NCI-H146 treated with DMSO at 0.1 percent for 48 hours (cell line): ENCODE data around the gene GALNTL6.
A peak's percentile ranks its signal among the peaks of the same experiment; 100 is the strongest.

Experiments
- DNase-seq: peaks from one replicate; lab custom pipeline; 2025; ENCODE audit not compliant: unreplicated experiment; lab: John Stamatoyannopoulos, UW

The GALNTL6 gene

GRCh38 chr4:171880136-171880535 lies 66.9 kb downstream of the GALNTL6 start:
- DNase-seq: no peak

DNA sequence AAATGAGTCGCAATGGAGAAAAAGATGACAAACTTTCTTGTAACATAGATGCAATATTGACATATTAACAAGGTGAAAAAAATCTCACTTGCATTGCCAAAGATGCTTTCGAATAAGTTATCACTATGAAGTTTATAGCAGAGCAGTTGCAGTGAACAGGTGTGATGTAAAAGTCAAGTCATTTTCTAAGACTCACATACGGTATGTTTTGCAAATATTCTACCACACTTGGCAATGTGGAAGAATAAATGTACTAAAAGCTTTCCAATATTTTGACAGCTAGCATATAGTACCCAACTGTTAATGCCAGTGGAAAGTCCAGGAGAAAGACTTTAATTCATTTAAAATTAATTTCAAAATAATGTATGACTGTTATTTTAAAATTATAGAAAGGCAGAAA lies 76.5 kb downstream of the GALNTL6 start:
- DNase-seq: no peak

GRCh38 chr4:171891038-171891437 lies 77.8 kb downstream of the GALNTL6 start:
- no peak for DNase-seq

GRCh38 chr4:171896426-171896825 lies 83.2 kb downstream of the GALNTL6 start:
- no peak for DNase-seq

DNA sequence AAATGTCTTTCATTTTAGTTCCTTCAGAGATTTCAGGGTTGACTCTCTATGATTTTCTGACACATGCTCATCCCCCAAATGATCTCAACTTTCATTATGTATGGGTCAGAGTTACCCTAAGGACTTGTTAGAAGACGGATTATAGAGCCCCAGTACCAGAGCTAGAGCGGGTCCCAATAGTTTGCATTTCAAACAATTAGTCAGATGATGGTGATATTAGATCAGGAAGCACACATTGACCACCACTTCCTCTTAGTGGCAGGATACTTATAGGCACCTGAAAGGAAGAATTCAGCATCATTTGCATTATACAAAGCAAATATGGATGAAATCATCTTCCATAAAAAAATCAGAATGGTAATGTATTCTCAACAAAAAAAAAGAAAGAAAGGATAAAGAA lies 106.1 kb downstream of the GALNTL6 start:
- no peak for DNase-seq

GRCh38 chr4:171920901-171921300 lies 107.7 kb downstream of the GALNTL6 start:
- no peak for DNase-seq

DNA sequence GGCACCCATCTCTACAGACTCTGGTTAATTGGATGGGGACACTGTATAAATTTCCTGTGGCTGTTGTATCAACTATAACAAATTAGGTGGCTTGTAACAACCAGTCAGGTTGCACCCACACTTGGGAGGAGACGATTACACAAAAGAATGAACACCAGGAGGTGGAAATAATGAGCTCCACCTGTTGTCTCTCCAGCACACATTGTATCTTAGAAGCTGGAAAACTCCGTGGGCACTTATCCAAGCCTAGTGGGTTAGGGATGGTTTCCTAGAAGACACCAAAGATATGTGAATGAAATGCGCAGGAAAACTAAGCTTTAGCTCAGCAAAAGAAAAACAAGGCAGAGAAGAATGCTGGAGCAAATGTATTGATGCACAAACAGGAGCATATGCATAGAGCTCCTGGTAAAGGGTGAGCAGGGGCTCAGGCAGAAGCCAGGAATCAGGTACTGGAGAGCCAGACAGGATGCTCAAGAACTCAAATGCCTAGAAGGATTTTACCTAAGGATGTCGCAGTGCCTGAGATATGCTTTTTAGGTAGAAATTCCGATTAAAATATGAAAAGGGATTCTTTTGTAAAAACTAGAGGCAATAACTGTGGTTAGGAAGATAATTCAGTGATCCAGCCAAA lies 111.7 kb downstream of the GALNTL6 start:
- peak; percentile 76 for DNase-seq

DNA sequence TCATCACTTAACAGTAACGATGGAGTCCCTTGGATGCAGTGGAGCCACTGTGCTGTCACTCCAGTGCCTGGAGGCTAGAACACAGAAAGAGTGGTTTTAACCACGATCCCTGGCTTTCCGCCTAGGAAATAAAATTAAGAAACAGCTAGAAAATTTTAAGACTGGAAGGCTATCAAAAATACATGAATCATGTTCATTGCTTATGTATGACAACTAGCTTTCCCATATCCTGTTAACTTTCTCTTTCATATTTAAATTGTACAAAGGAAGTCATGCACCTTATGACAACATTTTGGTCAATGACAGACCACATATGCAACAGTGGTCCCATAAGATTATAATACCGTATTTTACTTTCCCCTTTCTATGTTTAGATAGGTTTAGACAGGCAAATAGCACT lies 115.1 kb downstream of the GALNTL6 start:
- DNase-seq: no peak

GRCh38 chr4:171929477-171929876 lies 116.3 kb downstream of the GALNTL6 start:
- no peak for DNase-seq

- no peak for DNase-seq
Measured at GRCh38 chr4:171929907-171930306, 116.7 kb downstream of the GALNTL6 start.

GRCh38 chr4:171932238-171932637 lies 119.0 kb downstream of the GALNTL6 start:
- DNase-seq: no peak

GRCh38 chr4:171940656-171941055 lies 127.5 kb downstream of the GALNTL6 start:
- DNase-seq: no peak

GRCh38 chr4:171947400-171947799 lies 134.2 kb downstream of the GALNTL6 start:
- DNase-seq: no peak

GRCh38 chr4:171948038-171948437 lies 134.8 kb downstream of the GALNTL6 start:
- DNase-seq: no peak

- DNase-seq: no peak
Measured at GRCh38 chr4:171954650-171955049, 141.4 kb downstream of the GALNTL6 start.

- DNase-seq: no peak
Measured at GRCh38 chr4:171956678-171957077, 143.5 kb downstream of the GALNTL6 start.

DNA sequence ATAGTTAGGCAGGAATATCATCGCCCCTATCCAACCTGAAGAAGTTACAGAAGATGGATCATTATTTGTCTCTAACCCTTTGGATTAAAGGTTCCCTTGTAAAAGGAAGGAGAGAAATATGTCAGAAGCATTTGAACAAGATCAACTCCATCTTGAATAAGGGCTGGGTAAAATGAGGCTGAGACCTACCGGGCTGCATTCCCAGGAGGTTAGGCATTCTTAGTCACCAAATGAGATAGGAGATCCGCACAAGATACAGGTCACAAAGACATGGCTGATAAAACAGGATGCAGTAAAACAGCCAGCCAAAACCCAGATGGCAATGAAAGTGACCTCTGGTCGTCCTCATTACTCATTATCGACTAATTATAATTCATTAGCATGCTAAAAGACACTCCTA lies 148.9 kb downstream of the GALNTL6 start:
- no peak for DNase-seq

DNA sequence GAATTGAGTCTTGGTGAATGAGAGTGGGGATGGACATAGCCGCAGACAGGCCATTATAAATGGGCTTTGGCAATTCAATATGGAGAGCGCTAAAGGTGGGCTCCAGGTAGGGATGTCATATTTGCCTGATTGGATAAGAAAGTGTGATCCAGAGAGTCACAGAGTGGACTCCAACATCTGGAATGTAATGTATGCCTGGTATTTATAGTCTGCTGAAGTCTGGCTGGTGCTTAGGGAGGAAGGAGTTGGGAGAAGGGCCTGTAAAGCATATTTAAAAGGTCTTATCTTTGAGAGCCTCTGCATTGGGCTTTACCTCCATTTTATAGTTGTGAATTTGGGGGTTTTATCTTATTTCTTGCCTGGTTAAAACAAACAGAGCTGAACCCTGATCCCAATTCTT lies 153.2 kb downstream of the GALNTL6 start:
- no peak for DNase-seq

DNA sequence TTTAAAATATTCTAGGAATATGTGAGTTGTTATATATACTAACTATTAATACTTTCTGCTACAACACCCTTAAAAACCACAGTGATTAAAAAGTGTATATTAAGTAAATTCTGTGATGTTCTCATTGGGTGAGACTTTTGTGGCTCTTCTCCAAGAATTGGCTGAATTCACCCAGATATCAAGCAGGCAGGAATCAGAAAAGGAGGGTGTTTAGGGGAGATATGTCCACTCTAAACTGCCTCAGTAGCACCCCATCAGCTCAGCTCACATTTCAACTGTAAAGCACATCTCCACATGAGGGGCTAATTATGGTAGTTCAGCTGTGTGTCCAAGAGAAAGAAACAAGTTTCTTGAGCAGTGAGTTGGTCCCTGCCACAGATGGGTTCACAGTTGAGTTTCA lies 165.0 kb downstream of the GALNTL6 start:
- no peak for DNase-seq

DNA sequence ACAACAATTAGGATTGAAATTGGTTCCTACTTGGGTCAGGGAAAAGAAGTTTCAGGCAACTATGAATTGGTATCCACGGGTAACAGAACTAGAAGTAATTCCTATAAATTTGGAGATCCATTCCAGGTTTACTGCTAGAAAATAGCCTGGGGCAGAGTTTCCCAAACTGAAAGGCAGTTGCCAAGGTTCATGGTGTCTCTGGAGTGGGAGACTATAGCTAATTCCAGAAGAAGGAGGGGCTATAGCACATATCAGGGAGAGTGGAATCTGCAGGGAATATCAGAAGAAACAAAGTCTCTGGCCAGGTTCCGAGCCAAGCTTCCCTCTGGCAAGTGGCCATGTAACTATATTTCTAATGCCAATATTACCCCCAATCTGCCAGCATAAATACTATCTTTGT lies 166.3 kb downstream of the GALNTL6 start:
- DNase-seq: no peak

GRCh38 chr4:171981185-171981584 lies 168.0 kb downstream of the GALNTL6 start:
- DNase-seq: no peak

DNA sequence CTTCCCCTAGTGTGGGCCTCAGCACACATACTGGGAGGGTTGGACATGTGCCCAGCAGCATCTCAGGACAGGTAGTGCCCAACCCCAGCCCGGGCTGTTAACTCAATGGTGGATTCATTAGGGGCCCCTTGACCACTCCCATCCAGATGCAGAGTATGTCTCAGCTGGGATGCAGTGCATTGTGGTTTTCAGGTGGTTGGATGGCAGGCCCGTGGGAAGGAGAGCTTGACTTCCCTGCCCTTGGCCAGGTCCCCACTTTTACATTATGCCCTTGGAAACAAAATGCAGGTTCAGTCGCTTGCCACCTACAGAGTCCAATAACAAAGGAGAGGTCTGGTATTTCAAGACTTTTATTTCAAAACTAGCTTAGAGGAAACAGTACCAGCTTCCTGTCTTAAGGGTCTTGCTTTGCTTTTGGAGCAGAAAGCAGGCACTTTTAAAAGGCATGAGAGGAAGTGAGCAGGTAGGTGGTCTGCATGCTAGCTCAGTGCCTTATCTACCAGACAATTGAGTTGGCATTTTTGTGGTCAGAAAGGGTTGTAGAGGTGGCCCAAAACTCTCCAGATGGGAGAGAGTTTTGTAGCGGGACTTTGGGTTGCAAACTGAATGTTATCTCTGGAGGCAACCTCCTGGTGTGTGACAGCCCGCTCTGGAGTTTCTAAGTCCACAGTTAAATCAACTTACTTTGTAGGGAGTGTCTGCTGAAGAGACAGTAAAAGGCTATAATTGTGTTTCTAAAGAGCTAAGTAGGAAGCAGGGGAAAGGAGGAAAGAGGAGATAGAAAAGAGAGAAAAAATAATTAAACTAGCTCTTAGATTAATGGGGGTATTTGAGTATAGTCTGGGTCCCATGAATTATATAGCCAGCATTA lies 171.0 kb downstream of the GALNTL6 start:
- DNase-seq: no peak

DNA sequence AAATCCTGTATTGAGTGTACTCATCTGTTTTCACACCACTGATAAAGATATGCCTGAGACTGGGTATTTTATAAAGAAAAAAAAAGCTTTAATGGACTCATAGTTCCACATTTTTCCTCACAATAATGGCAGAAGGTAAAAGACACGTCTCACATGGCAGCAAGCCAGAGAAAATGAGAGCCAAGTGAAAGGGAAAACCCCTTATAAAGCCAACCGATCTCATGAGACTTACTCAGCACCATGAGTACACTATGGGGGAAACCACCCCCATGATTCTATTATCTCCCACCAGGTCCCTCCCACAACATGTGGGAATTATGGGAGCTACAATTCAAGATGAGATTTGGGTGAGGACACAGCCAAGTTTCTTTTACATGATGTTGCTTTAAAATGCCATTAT lies 171.9 kb downstream of the GALNTL6 start:
- no peak for DNase-seq
